OCI-LY7 (cell line): Measurements from ENCODE around the gene BAIAP2. TPM values are rescaled to one million over a fixed set of nuclear protein-coding genes. Genes with fewer than 3 reads are reported as not detected.

Experiments
- BruUV-seq: library from RNA; stranded (reverse); fragments of 400-500 nt; replicated peaks from 2 replicates; lab custom pipeline; 2021; lab: Mats Ljungman, UMichigan
- CTCF ChIA-PET: fragments of 300-600 bp; sonication (Branson Sonifier 250); formaldehyde crosslinking; loops from one replicate; lab custom pipeline; 2022; ENCODE audit warnings: antibody characterized with exemption; ENCODE audit not compliant: unreplicated experiment; lab: Charles Lee
- POLR2A ChIA-PET: fragments of 300-600 bp; sonication (Branson Sonifier 250); formaldehyde crosslinking; loops from one replicate; lab custom pipeline; 2022; ENCODE audit warnings: antibody characterized with exemption; lab: Charles Lee
- DNase-seq: peaks from one replicate; pipeline ENCODE4 v3.0.0-alpha.2; 2015; ENCODE audit warnings: low spot score
- H2AFZ ChIP-seq: fragments of 200-600 bp; sonication (generic), shearing (Covaris generic); 2 replicates; pipeline ENCODE4 v1.6.1; 2014; ENCODE audit warnings: mild to moderate bottlenecking, antibody characterized with exemption, low read length, moderate library complexity
- H3K27ac ChIP-seq: fragments of 200-600 bp; sonication (generic); 2 replicates; pipeline ENCODE4 v1.5.1; 2014; ENCODE audit warnings: mixed run types, low read depth, mild to moderate bottlenecking, moderate library complexity, low read length, inconsistent platforms; ENCODE audit not compliant: poor library complexity, severe bottlenecking
- H3K36me3 ChIP-seq: fragments of 200-600 bp; sonication (generic); 2 replicates; pipeline ENCODE4 v1.6.1; 2014; ENCODE audit warnings: mild to moderate bottlenecking, antibody characterized with exemption, low read length, moderate library complexity, mixed read lengths; ENCODE audit not compliant: insufficient read depth
- H3K4me1 ChIP-seq: fragments of 200-600 bp; sonication (generic); 2 replicates; pipeline ENCODE4 v1.5.1; 2014; ENCODE audit warnings: mild to moderate bottlenecking, low read length; ENCODE audit not compliant: insufficient read depth, poor library complexity, severe bottlenecking
- H3K4me2 ChIP-seq: fragments of 200-600 bp; sonication (generic); 2 replicates; pipeline ENCODE4 v1.6.1; 2014; ENCODE audit warnings: mild to moderate bottlenecking, low read length
- H3K4me3 ChIP-seq: fragments of 200-600 bp; sonication (generic); 2 replicates; pipeline ENCODE4 v1.5.1; 2014; ENCODE audit warnings: mild to moderate bottlenecking, low read depth, low read length; ENCODE audit not compliant: poor library complexity, severe bottlenecking
- H3K79me2 ChIP-seq: fragments of 200-600 bp; sonication (generic); 2 replicates; pipeline ENCODE4 v1.6.1; 2016; ENCODE audit warnings: low read depth, mild to moderate bottlenecking, low read length, moderate library complexity, mixed read lengths; ENCODE audit not compliant: insufficient read depth
- H3K9me2 ChIP-seq: fragments of 200-600 bp; sonication (generic); 2 replicates; pipeline ENCODE4 v1.6.1; 2016; ENCODE audit warnings: mild to moderate bottlenecking, low read length, mixed read lengths; ENCODE audit not compliant: insufficient read depth
- H3K9me3 ChIP-seq: fragments of 200-600 bp; sonication (generic); 2 replicates; pipeline ENCODE4 v1.6.1; 2014; ENCODE audit warnings: mild to moderate bottlenecking, mixed run types, low read length, mixed read lengths
- H4K20me1 ChIP-seq: fragments of 200-600 bp; sonication (generic); 2 replicates; pipeline ENCODE4 v1.6.1; 2014; ENCODE audit warnings: mild to moderate bottlenecking, antibody characterized with exemption, low read length, moderate library complexity, mixed read lengths; ENCODE audit not compliant: insufficient read depth
- EZH2phosphoT487 ChIP-seq: fragments of 200-600 bp; sonication (generic); IDR thresholded peaks from 2 replicates; pipeline ENCODE4 v1.6.1; 2018; ENCODE audit warnings: low read depth, borderline replicate concordance, mild to moderate bottlenecking, mixed run types, antibody characterized with exemption, low read length, moderate library complexity, mixed read lengths
- intact Hi-C: fragments of 100-400 bp; cut with micrococcal nuclease; formaldehyde crosslinking; loops from one replicate; pipeline ENCODE4 v1.10.0; 2022; ENCODE audit not compliant: unreplicated experiment
- total RNA-seq, 2 experiments: library from RNA; depleted of rRNA in 1 of 2; stranded (reverse); fragments of >200 nt in 1 of 2; shearing (Covaris generic) in 1 of 2; gene quantifications; 2 replicates each; pipeline ENCODE4 v1.2.3, GENCODE V29; 2014 to 2022
- TF ChIP-seq, protein P1 (sequence below): fragments of 200-600 bp; sonication (generic); conservative IDR thresholded peaks from 2 replicates; pipeline ENCODE4 v1.5.1; 2014; ENCODE audit warnings: mild to moderate bottlenecking, antibody characterized with exemption, low read length, moderate library complexity, mixed read lengths

Gene BAIAP2
- total RNA-seq, 2 experiments from 2014 or later: 2.1 to 2.3 TPM

DNA sequence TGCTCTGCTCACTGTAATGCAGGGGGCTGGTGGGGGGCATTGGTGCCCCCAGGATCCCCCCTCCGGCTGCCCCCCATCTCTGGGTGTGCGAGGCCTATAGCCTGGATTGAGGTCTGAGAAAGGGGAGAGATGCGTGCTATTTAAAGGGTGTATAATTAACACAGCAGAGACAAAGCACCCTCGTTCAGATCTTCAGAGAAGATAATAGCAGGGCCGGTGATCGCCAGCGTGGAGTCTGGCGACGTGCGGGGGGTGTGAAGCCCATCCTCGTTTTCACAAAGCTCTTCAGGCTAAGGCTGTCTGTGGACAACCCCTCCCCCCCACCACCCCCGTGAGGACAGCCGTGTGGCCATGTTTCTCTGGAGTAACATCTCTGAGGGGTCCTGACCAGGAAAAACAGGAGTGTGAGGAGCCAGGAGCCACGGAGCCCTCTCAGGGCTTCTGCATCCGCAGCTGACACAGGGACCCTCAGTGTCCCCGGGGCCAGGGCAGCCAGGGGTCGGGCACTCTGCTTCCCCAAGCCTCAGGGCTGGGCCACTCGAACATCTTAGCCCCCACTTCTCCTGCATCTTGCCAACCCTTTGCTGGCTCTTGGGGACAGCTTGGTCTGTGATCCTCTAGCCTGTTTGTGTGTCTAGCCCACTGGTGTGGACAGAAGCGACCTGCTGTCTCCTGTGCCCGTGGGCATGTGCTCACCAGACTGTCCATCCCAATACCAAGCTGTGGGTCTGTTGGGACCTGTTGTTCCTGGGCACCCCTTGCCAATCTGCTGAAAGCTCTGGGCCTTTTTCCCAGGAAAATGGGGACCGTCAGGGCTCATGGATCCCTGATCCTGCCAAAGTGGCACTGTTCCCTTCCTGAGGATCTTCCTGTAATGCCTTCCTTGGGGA lies 58.9 kb downstream of the BAIAP2 start:
- no peaks in the 10 kb centered on the region for H3K9me2 ChIP-seq
- H3K79me2 ChIP-seq: no peaks in the 10 kb centered on the region
- no peak overlapping the region for H2AFZ ChIP-seq
- intact Hi-C loops: no loop called here
- TF ChIP-seq, protein P1, sequence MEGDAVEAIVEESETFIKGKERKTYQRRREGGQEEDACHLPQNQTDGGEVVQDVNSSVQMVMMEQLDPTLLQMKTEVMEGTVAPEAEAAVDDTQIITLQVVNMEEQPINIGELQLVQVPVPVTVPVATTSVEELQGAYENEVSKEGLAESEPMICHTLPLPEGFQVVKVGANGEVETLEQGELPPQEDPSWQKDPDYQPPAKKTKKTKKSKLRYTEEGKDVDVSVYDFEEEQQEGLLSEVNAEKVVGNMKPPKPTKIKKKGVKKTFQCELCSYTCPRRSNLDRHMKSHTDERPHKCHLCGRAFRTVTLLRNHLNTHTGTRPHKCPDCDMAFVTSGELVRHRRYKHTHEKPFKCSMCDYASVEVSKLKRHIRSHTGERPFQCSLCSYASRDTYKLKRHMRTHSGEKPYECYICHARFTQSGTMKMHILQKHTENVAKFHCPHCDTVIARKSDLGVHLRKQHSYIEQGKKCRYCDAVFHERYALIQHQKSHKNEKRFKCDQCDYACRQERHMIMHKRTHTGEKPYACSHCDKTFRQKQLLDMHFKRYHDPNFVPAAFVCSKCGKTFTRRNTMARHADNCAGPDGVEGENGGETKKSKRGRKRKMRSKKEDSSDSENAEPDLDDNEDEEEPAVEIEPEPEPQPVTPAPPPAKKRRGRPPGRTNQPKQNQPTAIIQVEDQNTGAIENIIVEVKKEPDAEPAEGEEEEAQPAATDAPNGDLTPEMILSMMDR: no peak
- TF ChIP-seq EZH2phosphoT487: no peak
- ChIA-PET CTCF (no interaction called here), POLR2A (no interaction called here)
- H3K36me3 ChIP-seq: no peaks in the 10 kb centered on the region
- H3K4me2 ChIP-seq: no peak overlapping the region
- no peaks in the 10 kb centered on the region for H4K20me1 ChIP-seq
- DNase-seq: no peak
- BruUV-seq: no TSS peak
- no peak overlapping the region for H3K27ac ChIP-seq
- peaks cover 4% of the 10 kb centered on the region for H3K4me1 ChIP-seq
- H3K4me3 ChIP-seq: no peak overlapping the region
- no peaks in the 10 kb centered on the region for H3K9me3 ChIP-seq

- Histone ChIP-seq H4K20me1 (no peaks in the 10 kb centered on the region), H3K9me2 (no peaks in the 10 kb centered on the region), H3K4me2 (no peak overlapping the region), H3K4me3 (no peak overlapping the region), H3K79me2 (no peaks in the 10 kb centered on the region), H3K4me1 (peaks cover 4% of the 10 kb centered on the region), H3K9me3 (no peaks in the 10 kb centered on the region), H2AFZ (no peak overlapping the region), H3K36me3 (no peaks in the 10 kb centered on the region), H3K27ac (no peak overlapping the region)
- TF ChIP-seq, protein P1: no peak
- no peak for TF ChIP-seq EZH2phosphoT487
- ChIA-PET POLR2A (no interaction called here), CTCF (no interaction called here)
- intact Hi-C loops: no loop called here
- DNase-seq: no peak
- BruUV-seq: no TSS peak
Observed at GRCh38 chr17:81094509-81095382, 59.8 kb downstream of the BAIAP2 start.
